Activated CD8-positive, alpha-beta T cell treated with anti-CD3 and anti-CD28 coated beads, Interleukin-2, amount 10 ng/mL, durations not matched to agents 7 days and 5 days (primary cell): ENCODE measurements around the gene OR14A16. TPM values are rescaled to one million over a fixed set of nuclear protein-coding genes. Genes with fewer than 3 reads are reported as not detected.

Source experiments
- ATAC-seq: fragments of 150-1000 bp; cut with Tn5 transposase; one replicate; pipeline ENCODE4 v1.10.0; 2021; ENCODE audit warnings: moderate library complexity
- CTCF ChIA-PET: fragments of 350-600 bp; sonication (Branson Sonifier 250); formaldehyde crosslinking; loops from one replicate; lab custom pipeline; 2021; ENCODE audit warnings: antibody characterized with exemption; lab: Charles Lee
- POLR2A ChIA-PET: fragments of 350-600 bp; sonication (Branson Sonifier 250); formaldehyde crosslinking; loops from one replicate; lab custom pipeline; 2021; ENCODE audit warnings: antibody characterized with exemption; lab: Charles Lee
- DNase-seq: peaks from one replicate; pipeline ENCODE4 v3.0.0-alpha.2; 2020
- H3K27ac Mint-ChIP-seq: one replicate; pipeline ENCODE4 v1.8.0; 2021; ENCODE audit warnings: mild to moderate bottlenecking, mixed read lengths
- H3K27me3 Mint-ChIP-seq: one replicate; pipeline ENCODE4 v1.8.0; 2021; ENCODE audit warnings: low read depth, mixed read lengths
- H3K36me3 Mint-ChIP-seq: one replicate; pipeline ENCODE4 v1.8.0; 2021; ENCODE audit warnings: low read depth, mixed read lengths
- H3K4me1 Mint-ChIP-seq: one replicate; pipeline ENCODE4 v1.8.0; 2021; ENCODE audit warnings: low read depth, mixed read lengths
- H3K4me3 Mint-ChIP-seq: one replicate; pipeline ENCODE4 v1.8.0; 2021; ENCODE audit warnings: mild to moderate bottlenecking, mixed read lengths
- H3K9me3 Mint-ChIP-seq: one replicate; pipeline ENCODE4 v1.8.0; 2022; ENCODE audit warnings: mixed read lengths; ENCODE audit not compliant: insufficient read depth
- total RNA-seq, 2 experiments: library from RNA; stranded (reverse); gene quantifications; one replicate each; pipeline ENCODE4 v1.2.3, GENCODE V29; 2021

OR14A16 gene, protein sequence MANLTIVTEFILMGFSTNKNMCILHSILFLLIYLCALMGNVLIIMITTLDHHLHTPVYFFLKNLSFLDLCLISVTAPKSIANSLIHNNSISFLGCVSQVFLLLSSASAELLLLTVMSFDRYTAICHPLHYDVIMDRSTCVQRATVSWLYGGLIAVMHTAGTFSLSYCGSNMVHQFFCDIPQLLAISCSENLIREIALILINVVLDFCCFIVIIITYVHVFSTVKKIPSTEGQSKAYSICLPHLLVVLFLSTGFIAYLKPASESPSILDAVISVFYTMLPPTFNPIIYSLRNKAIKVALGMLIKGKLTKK
- total RNA-seq: not detected

DNA sequence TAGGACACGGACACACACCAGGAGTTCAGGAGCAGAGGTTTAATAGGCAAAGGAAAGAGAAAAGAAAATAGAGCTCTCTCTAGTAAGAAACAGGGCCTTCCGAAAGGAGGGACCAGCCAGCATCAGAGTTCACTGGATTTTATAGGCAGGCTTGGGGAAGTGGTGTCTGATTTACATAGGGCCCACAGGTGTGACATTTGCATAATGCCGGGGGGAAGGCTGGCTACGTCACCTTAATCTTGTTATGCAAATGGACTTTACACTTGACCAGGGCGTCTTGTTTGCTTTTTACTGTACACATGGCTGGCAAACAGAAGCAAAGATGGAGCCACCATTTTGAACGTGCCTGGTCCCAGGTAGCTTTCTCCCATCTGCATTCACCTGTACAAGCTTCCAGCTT lies at the start of gene OR14A16:
Gene OR14A16 (minus strand): TSS at position 97 of the 400 bp plus-strand sequence. CDS start 8,390 bp downstream, outside the sequence.
- ATAC-seq: no peak
- no peak within 1 kb of the TSS for H3K4me3 Mint-ChIP-seq
- ChIA-PET CTCF (no interaction called here), POLR2A (no interaction called here)
- no peaks in the 10 kb centered on the region for H3K9me3 Mint-ChIP-seq
- no peaks in the 10 kb centered on the region for H3K4me1 Mint-ChIP-seq
- H3K27ac Mint-ChIP-seq: no peak within 1 kb of the TSS
- H3K27me3 Mint-ChIP-seq: no peaks in the 10 kb centered on the region
- no peak for DNase-seq
- H3K36me3 Mint-ChIP-seq: no peaks in the 10 kb centered on the region

DNA sequence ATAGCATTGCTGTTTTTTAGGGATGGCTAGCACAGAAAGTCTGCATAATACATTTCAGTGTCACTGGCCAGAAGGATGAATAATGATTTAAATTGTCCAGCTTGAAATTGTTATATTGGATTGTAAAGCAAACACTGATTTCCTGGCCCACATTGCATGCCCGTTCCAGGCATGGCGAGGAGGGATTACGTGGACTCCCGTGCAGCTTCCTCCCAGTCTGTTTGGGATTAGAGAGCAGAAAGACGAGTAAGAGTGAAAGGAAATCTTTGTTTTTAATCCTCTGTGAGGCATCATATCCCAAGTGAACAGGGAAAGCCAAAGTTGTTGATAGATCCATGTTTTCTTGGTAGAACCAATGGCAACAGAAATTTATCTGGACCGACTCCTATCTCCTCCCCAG lies 41.5 kb upstream of the OR14A16 start:
- no peak for ATAC-seq

GRCh38 chr1:247864644-247865043 lies 40.7 kb upstream of the OR14A16 start:
- POLR2A ChIA-PET: no interaction called here
- H3K27me3 Mint-ChIP-seq: peaks cover 8% of the 10 kb centered on the region
- CTCF ChIA-PET: no interaction called here
- H3K9me3 Mint-ChIP-seq: no peaks in the 10 kb centered on the region
- H3K27ac Mint-ChIP-seq: no peak overlapping the region
- no peak for DNase-seq
- no peaks in the 10 kb centered on the region for H3K36me3 Mint-ChIP-seq
- H3K4me3 Mint-ChIP-seq: no peak overlapping the region
- no peaks in the 10 kb centered on the region for H3K4me1 Mint-ChIP-seq
- ATAC-seq: no peak

More for the DNA sequence above, 41.5 kb upstream of the OR14A16 start:
- no peak for DNase-seq
- no peaks in the 10 kb centered on the region for H3K4me1 Mint-ChIP-seq
- H3K9me3 Mint-ChIP-seq: no peaks in the 10 kb centered on the region
- H3K27ac Mint-ChIP-seq: no peak overlapping the region
- H3K4me3 Mint-ChIP-seq: no peak overlapping the region
- H3K27me3 Mint-ChIP-seq: peaks cover 8% of the 10 kb centered on the region
- POLR2A ChIA-PET: no interaction called here
- no peaks in the 10 kb centered on the region for H3K36me3 Mint-ChIP-seq
- CTCF ChIA-PET: no interaction called here

DNA sequence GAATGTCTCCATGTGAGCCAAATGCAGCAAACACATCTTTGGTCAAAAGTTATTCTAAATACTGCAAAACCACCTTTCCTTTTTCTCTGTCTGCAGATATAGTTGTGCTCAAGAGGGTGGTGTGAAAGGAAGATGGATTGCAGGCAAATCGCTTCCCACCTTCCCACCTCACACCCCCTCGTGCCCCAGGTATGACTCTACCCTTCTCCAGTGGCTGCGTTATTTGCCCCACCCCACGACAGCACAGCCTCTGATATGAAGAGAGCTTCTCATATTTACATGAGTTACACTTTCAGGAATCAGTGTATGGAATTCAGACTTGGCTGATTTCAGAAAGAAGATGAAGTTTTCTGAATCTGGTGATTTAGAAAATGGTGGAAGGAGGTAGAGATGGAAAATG lies 38.8 kb upstream of the OR14A16 start:
- H3K9me3 Mint-ChIP-seq: no peaks in the 10 kb centered on the region
- POLR2A ChIA-PET: no interaction called here
- no peak for ATAC-seq

GRCh38 chr1:247857985-247858619 lies 34.2 kb upstream of the OR14A16 start:
- H3K36me3 Mint-ChIP-seq: no peaks in the 10 kb centered on the region
- H3K9me3 Mint-ChIP-seq: no peaks in the 10 kb centered on the region
- ChIA-PET POLR2A (no interaction called here), CTCF (interaction anchor here (0.9 kb wide), 1 partner anchor 79 kb away, joined by 3 read pairs; no protein-coding TSS in a partner anchor)
- ATAC-seq: no peak
- H3K27me3 Mint-ChIP-seq: peaks cover 29% of the 10 kb centered on the region
- no peak overlapping the region for H3K27ac Mint-ChIP-seq
- H3K4me3 Mint-ChIP-seq: peak overlapping the region; percentile 68
- DNase-seq: no peak
- H3K4me1 Mint-ChIP-seq: peaks cover 9% of the 10 kb centered on the region

More for the DNA sequence above, 38.8 kb upstream of the OR14A16 start:
- Mint-ChIP-seq H3K27ac (no peak overlapping the region), H3K4me3 (no peak overlapping the region), H3K4me1 (peaks cover 5% of the 10 kb centered on the region), H3K27me3 (peaks cover 18% of the 10 kb centered on the region), H3K36me3 (no peaks in the 10 kb centered on the region)
- CTCF ChIA-PET: no interaction called here
- DNase-seq: no peak

DNA sequence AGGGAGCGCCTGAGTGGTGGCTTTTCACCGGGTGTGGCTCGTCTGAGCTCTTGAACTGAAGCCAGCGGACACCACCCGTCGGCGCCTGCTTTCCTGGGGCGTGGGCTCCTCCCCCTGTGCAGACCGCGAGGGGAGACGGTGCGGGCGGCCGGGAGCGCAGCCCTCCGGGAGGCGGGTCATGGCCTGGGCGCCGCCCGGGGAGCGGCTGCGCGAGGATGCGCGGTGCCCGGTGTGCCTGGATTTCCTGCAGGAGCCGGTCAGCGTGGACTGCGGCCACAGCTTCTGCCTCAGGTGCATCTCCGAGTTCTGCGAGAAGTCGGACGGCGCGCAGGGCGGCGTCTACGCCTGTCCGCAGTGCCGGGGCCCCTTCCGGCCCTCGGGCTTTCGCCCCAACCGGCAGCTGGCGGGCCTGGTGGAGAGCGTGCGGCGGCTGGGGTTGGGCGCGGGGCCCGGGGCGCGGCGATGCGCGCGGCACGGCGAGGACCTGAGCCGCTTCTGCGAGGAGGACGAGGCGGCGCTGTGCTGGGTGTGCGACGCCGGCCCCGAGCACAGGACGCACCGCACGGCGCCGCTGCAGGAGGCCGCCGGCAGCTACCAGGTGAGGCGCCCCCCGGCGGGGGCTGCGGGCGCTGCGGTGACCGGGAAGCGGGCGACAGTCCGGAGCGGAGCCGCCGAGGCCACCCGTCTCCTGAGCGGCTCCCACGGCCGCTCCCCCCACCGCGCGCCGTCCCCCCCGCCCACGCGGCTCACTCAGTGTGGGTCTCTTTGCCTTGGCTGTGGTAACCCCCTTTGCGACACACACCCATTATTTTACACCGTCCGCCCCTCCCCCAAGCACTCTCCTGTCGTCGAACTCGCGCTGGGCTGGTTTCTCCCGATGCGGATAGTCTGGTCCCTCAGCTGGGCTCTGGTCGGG lies 33.4 kb upstream of the OR14A16 start, which contains the start of gene TRIM58:
Gene TRIM58 (plus strand): TSS at position 119 of the 916 bp plus-strand sequence. CDS start 60 bp downstream, at position 179.
- Mint-ChIP-seq H3K27me3 (peaks cover 29% of the 10 kb centered on the region), H3K27ac (peak within 1 kb of the TSS; percentile 35), H3K4me3 (peak within 1 kb of the TSS; percentile 68), H3K36me3 (no peaks in the 10 kb centered on the region), H3K9me3 (no peaks in the 10 kb centered on the region), H3K4me1 (peaks cover 9% of the 10 kb centered on the region)
- ChIA-PET CTCF (interaction anchor here (0.9 kb wide), 1 partner anchor 80 kb away, joined by 3 read pairs; no protein-coding TSS in a partner anchor), POLR2A (no interaction called here)
- ATAC-seq (peak; percentile 86), DNase-seq (peak; percentile 37)

DNA sequence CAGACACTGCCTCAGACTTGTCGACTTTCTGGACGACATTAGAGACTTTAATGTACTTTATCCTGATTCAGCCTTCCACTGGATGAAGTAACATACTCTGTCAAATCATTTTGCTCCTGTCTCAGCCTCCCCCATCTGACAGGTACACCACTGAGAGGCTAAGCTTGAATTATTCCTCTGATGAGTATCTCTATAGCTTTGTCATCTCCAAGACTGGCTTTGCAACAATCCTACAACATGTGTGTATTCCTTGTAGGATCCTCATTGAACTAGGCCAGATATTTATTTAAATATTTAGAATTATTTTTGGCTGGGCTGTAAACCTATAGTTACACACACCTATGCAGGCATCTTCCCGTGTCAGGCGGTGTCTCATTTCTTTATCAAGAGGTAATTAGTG lies 32.0 kb upstream of the OR14A16 start:
- Mint-ChIP-seq H3K27ac (no peak overlapping the region), H3K9me3 (no peaks in the 10 kb centered on the region), H3K4me1 (peaks cover 9% of the 10 kb centered on the region), H3K4me3 (no peak overlapping the region), H3K36me3 (no peaks in the 10 kb centered on the region), H3K27me3 (peaks cover 26% of the 10 kb centered on the region)
- DNase-seq (no peak), ATAC-seq (no peak)
- ChIA-PET POLR2A (no interaction called here), CTCF (interaction anchor here (0.6 kb wide), 1 partner anchor 12 kb away, joined by 3 read pairs; no protein-coding TSS in a partner anchor)

- Mint-ChIP-seq H3K4me1 (peaks cover 9% of the 10 kb centered on the region), H3K27me3 (peaks cover 21% of the 10 kb centered on the region)
- CTCF ChIA-PET: no interaction called here
Measured at GRCh38 chr1:247854899-247855545, 31.1 kb upstream of the OR14A16 start.

GRCh38 chr1:247849616-247850015 lies 25.7 kb upstream of the OR14A16 start:
- no peaks in the 10 kb centered on the region for H3K4me1 Mint-ChIP-seq
- ChIA-PET POLR2A (no interaction called here), CTCF (no interaction called here)
- H3K36me3 Mint-ChIP-seq: no peaks in the 10 kb centered on the region
- no peaks in the 10 kb centered on the region for H3K27me3 Mint-ChIP-seq
- DNase-seq (no peak), ATAC-seq (no peak)
- no peaks in the 10 kb centered on the region for H3K9me3 Mint-ChIP-seq
- no peak overlapping the region for H3K4me3 Mint-ChIP-seq
- H3K27ac Mint-ChIP-seq: no peak overlapping the region

More at GRCh38 chr1:247854899-247855545, 31.1 kb upstream of the OR14A16 start:
- no peaks in the 10 kb centered on the region for H3K9me3 Mint-ChIP-seq
- H3K27ac Mint-ChIP-seq: no peak overlapping the region
- H3K36me3 Mint-ChIP-seq: no peaks in the 10 kb centered on the region
- ATAC-seq (no peak), DNase-seq (no peak)
- POLR2A ChIA-PET: no interaction called here
- H3K4me3 Mint-ChIP-seq: no peak overlapping the region

DNA sequence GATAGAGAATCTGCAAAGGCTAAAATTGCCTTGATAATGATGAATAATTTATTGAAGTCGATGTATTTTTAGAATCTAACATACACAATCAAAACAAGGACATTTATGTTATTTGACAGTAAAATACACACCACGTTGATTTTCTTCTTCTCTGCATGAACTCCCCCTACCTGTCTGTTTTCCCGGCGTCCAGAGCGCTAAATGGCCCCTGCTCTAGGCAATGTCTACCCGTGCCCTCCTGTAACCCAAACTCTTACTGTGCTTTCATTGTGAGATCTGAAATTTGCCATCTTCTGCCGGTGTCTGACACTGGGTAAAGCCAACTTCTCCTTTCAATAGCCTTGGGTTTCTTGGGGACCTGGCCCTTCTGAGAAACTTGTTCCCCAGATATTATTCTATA lies 24.4 kb upstream of the OR14A16 start:
- H3K9me3 Mint-ChIP-seq: no peaks in the 10 kb centered on the region
- ATAC-seq (no peak), DNase-seq (no peak)
- H3K36me3 Mint-ChIP-seq: no peaks in the 10 kb centered on the region
- H3K27ac Mint-ChIP-seq: no peak overlapping the region
- POLR2A ChIA-PET: no interaction called here
- CTCF ChIA-PET: no interaction called here
- H3K4me3 Mint-ChIP-seq: no peak overlapping the region
- H3K4me1 Mint-ChIP-seq: no peaks in the 10 kb centered on the region
- H3K27me3 Mint-ChIP-seq: no peaks in the 10 kb centered on the region

- DNase-seq (no peak), ATAC-seq (no peak)
- peaks cover 2% of the 10 kb centered on the region for H3K4me1 Mint-ChIP-seq
- H3K4me3 Mint-ChIP-seq: no peak overlapping the region
- ChIA-PET POLR2A (no interaction called here), CTCF (no interaction called here)
- H3K9me3 Mint-ChIP-seq: no peaks in the 10 kb centered on the region
- H3K36me3 Mint-ChIP-seq: no peaks in the 10 kb centered on the region
- H3K27me3 Mint-ChIP-seq: no peaks in the 10 kb centered on the region
- H3K27ac Mint-ChIP-seq: no peak overlapping the region
Measured at GRCh38 chr1:247845693-247846017, 21.7 kb upstream of the OR14A16 start.
